PC-3 (cell line): ENCODE measurements around the gene FIBCD1. TPM values are rescaled to one million over a fixed set of nuclear protein-coding genes. Genes with fewer than 3 reads are reported as not detected.
"Not testable (repeated sequence)": the region's sequence is repeated elsewhere in the genome, so short reads cannot be mapped to it uniquely, and the experiment has no call there.

ENCODE experiments used
- ATAC-seq: fragments of 200-7000 bp; cut with Tn5 transposase; 2 replicates; pipeline ENCODE4 v1.9.1; 2020; ENCODE audit warnings: mild to moderate bottlenecking, moderate library complexity
- BruUV-seq: library from RNA; stranded (reverse); fragments of 400-500 nt; replicated peaks from 2 replicates; lab custom pipeline; 2021; lab: Mats Ljungman, UMichigan
- CTCF ChIA-PET: fragments of 300-600 bp; sonication (Branson Sonifier 250); formaldehyde crosslinking; loops from one replicate; lab custom pipeline; 2022; ENCODE audit warnings: antibody characterized with exemption; lab: Charles Lee
- POLR2A ChIA-PET: fragments of 300-600 bp; sonication (Branson Sonifier 250); formaldehyde crosslinking; loops from one replicate; lab custom pipeline; 2022; ENCODE audit warnings: antibody characterized with exemption; ENCODE audit not compliant: unreplicated experiment; lab: Charles Lee
- DNase-seq: peaks from one replicate; pipeline ENCODE4 v3.0.0-alpha.2; 2015
- H2AFZ ChIP-seq: fragments of 300-600 bp; sonication (generic); 2 replicates; pipeline ENCODE4 v1.6.0; 2016; ENCODE audit warnings: antibody characterized with exemption, low read length
- H3F3A ChIP-seq: fragments of 300-600 bp; sonication (generic); one replicate; pipeline ENCODE4 v1.6.0; 2017; ENCODE audit warnings: antibody characterized with exemption, low read length, control low read depth, mild to moderate bottlenecking; ENCODE audit not compliant: unreplicated experiment
- H3K27ac ChIP-seq: fragments of 300-600 bp; sonication (generic); 2 replicates; pipeline ENCODE4 v1.5.1; 2016; ENCODE audit warnings: mild to moderate bottlenecking, low read length
- H3K27me3 ChIP-seq: fragments of 300-600 bp; sonication (generic); 2 replicates; pipeline ENCODE4 v1.6.1; 2016; ENCODE audit warnings: low read length, mixed read lengths
- H3K36me3 ChIP-seq: fragments of 300-600 bp; sonication (generic); 2 replicates; pipeline ENCODE4 v1.6.1; 2016; ENCODE audit warnings: low read depth, mixed run types, low read length, mixed read lengths
- H3K4me1 ChIP-seq: fragments of 300-600 bp; sonication (generic); 2 replicates; pipeline ENCODE4 v1.5.1; 2016; ENCODE audit warnings: low read length; ENCODE audit not compliant: insufficient read depth
- H3K4me2 ChIP-seq: fragments of 300-600 bp; sonication (generic); 2 replicates; pipeline ENCODE4 v1.6.0; 2016; ENCODE audit warnings: low read length
- H3K4me3 ChIP-seq: fragments of 300-600 bp; sonication (generic); 2 replicates; pipeline ENCODE4 v1.5.1; 2016; ENCODE audit warnings: mild to moderate bottlenecking, low read length, mixed read lengths
- H3K79me2 ChIP-seq: fragments of 300-600 bp; sonication (generic); 2 replicates; pipeline ENCODE4 v1.6.1; 2017; ENCODE audit warnings: low read length, mixed read lengths
- H3K9ac ChIP-seq: fragments of 300-600 bp; sonication (generic); 2 replicates; pipeline ENCODE4 v1.6.0; 2016; ENCODE audit warnings: mild to moderate bottlenecking, low read length
- H3K9me2 ChIP-seq: fragments of 300-600 bp; sonication (generic); replicated peaks from 2 replicates; pipeline ENCODE4 v1.6.1; 2016; ENCODE audit warnings: mixed run types, low read length, mixed read lengths
- H3K9me3 ChIP-seq: fragments of 300-600 bp; sonication (generic); 2 replicates; pipeline ENCODE4 v1.6.1; 2016; ENCODE audit warnings: low read length, mixed read lengths
- H4K20me1 ChIP-seq: fragments of 300-600 bp; sonication (generic); 2 replicates; pipeline ENCODE4 v1.6.1; 2016; ENCODE audit warnings: low read length, mixed read lengths
- EZH2 ChIP-seq: fragments of 300-600 bp; sonication (generic); IDR thresholded peaks from one replicate; pipeline ENCODE4 v1.6.1; 2017; ENCODE audit warnings: antibody characterized with exemption, mild to moderate bottlenecking, low read length; ENCODE audit not compliant: unreplicated experiment
- EZH2phosphoT487 ChIP-seq: fragments of 300-600 bp; sonication (generic); IDR thresholded peaks from 2 replicates; pipeline ENCODE4 v1.6.1; 2018; ENCODE audit warnings: mild to moderate bottlenecking, antibody characterized with exemption, low read length, borderline replicate concordance
- intact Hi-C: fragments of 100-400 bp; cut with micrococcal nuclease; formaldehyde crosslinking; loops from 2 replicates; pipeline ENCODE4 v1.9.0; 2023
- total RNA-seq: library from RNA; depleted of rRNA; stranded (reverse); fragments of >200 nt; gene quantifications from 2 replicates; pipeline ENCODE4 v1.2.3, GENCODE V29; 2014
- TF ChIP-seq, protein P1 (sequence below): fragments of 300-600 bp; sonication (generic); conservative IDR thresholded peaks from 2 replicates; pipeline ENCODE4 v1.5.1; 2017; ENCODE audit warnings: antibody characterized with exemption, low read depth, mild to moderate bottlenecking, low read length

FIBCD1 gene
- total RNA-seq, 1 experiment from 2014 or later, result 8.9 TPM

DNA sequence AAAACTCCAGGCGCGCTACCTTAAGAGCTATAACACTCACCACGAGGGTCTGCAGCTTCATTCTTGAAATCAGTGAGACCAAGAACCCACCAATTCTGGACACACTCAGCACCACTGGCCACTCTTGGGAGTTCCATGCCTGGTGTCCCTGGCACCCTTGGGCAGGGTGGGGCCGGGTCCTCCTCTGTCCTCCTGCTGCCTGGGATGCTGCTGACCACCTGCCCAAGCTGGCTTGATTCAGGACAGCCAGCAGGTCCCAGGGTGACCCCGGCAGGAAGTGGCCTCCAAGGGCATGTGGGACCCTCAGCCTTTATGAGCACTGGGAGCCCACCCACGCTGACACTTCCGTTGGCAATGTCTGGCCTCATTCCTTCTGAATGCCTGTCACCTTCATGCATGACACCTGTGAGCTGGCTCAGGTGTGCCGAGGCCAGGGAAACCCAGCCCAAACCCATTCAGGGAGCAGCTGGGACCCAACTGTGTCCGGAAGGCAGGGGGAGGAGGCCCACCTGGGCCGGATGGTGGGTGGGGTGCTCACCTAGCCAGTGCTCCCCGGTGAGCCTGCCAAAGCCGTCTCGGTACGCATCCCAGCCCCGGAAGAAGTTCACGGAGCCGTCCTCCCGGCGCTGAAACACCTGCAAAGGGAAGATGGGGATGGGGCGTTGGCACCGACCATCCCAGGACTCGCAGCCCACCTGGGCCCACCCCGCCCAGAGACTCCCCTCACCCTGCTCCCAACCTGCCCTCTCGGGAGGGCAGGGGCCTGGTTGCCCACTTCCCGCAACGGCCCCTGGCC is 27.6 kb downstream of the FIBCD1 start:
- no peak overlapping the region for H3K27ac ChIP-seq
- no peak overlapping the region for H2AFZ ChIP-seq
- H3K4me2 ChIP-seq, result no peak overlapping the region
- peaks cover 11% of the 10 kb centered on the region for H3K4me1 ChIP-seq
- H3K4me3 ChIP-seq, result no peak overlapping the region
- H3K9ac ChIP-seq, result no peak overlapping the region
- H4K20me1 ChIP-seq, result no peaks in the 10 kb centered on the region
- no TSS peak for BruUV-seq
- TF ChIP-seq, protein P1, sequence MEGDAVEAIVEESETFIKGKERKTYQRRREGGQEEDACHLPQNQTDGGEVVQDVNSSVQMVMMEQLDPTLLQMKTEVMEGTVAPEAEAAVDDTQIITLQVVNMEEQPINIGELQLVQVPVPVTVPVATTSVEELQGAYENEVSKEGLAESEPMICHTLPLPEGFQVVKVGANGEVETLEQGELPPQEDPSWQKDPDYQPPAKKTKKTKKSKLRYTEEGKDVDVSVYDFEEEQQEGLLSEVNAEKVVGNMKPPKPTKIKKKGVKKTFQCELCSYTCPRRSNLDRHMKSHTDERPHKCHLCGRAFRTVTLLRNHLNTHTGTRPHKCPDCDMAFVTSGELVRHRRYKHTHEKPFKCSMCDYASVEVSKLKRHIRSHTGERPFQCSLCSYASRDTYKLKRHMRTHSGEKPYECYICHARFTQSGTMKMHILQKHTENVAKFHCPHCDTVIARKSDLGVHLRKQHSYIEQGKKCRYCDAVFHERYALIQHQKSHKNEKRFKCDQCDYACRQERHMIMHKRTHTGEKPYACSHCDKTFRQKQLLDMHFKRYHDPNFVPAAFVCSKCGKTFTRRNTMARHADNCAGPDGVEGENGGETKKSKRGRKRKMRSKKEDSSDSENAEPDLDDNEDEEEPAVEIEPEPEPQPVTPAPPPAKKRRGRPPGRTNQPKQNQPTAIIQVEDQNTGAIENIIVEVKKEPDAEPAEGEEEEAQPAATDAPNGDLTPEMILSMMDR, result no peak
- TF ChIP-seq EZH2 (no peak), EZH2phosphoT487 (no peak)
- ChIA-PET CTCF (no interaction called here), POLR2A (no interaction called here)
- H3K27me3 ChIP-seq, result no peaks in the 10 kb centered on the region
- DNase-seq (no peak), ATAC-seq (no peak)
- no peaks in the 10 kb centered on the region for H3K9me2 ChIP-seq
- H3K79me2 ChIP-seq, result no peaks in the 10 kb centered on the region
- no peaks in the 10 kb centered on the region for H3K36me3 ChIP-seq
- H3K9me3 ChIP-seq, result no peaks in the 10 kb centered on the region
- no peaks in the 10 kb centered on the region for H3F3A ChIP-seq
- intact Hi-C loops, result no loop called here

DNA sequence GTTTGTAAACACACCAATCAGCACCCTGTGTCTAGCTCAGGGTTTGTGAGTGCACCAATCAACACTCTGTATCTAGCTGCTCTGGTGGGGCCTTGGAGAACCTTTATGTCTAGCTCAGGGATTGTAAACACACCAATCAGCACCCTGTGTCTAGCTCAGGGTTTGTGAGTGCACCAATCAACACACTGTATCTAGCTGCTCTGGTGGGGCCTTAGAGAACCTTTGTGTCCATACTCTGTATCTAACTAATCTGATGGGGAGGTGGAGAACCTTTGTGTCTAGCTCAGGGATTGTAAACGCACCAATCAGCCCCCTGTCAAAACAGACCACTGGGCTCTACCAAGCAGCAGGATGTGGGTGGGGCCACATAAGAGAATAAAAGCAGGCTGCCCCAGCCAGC is 28.4 kb downstream of the FIBCD1 start:
- H4K20me1 ChIP-seq, ATAC-seq, H2AFZ ChIP-seq, H3K36me3 ChIP-seq, DNase-seq, intact Hi-C loops, H3K9me2 ChIP-seq, BruUV-seq, H3K27ac ChIP-seq, H3K4me3 ChIP-seq, H3F3A ChIP-seq, H3K27me3 ChIP-seq, POLR2A ChIA-PET, H3K4me2 ChIP-seq, H3K9me3 ChIP-seq, H3K79me2 ChIP-seq, CTCF ChIA-PET, H3K9ac ChIP-seq: not testable (repeated sequence)
- peaks cover 11% of the 10 kb centered on the region for H3K4me1 ChIP-seq

DNA sequence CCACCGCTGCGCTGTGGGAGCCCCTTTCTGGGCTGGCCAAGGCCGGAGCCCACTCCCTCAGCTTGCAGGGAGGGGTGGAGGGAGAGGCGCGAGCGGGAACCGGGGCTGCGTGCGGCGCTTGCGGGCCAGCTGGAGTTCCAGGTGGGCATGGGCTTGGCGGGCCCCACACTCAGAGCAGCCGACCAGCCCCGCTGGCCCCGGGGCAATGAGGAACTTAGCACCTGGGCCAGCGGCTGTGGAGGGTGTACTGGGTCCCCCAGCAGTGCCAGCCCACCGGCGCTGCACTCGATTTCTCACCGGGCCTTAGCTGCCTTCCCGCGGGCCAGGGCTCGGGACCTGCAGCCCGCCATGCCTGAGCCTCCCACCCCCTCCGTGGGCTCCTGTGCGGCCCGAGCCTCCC is 29.0 kb downstream of the FIBCD1 start:
- intact Hi-C loops, H3K27me3 ChIP-seq, H2AFZ ChIP-seq, H3K36me3 ChIP-seq, H3K27ac ChIP-seq, H3K9ac ChIP-seq, H3K4me2 ChIP-seq, H3K79me2 ChIP-seq, ATAC-seq, H3F3A ChIP-seq, H4K20me1 ChIP-seq, H3K4me3 ChIP-seq, POLR2A ChIA-PET, DNase-seq, H3K9me2 ChIP-seq, CTCF ChIA-PET, H3K9me3 ChIP-seq, BruUV-seq: not testable (repeated sequence)
- peaks cover 11% of the 10 kb centered on the region for H3K4me1 ChIP-seq
